HEK293T (cell line): ENCODE data around the gene RNF220.

Source experiments
- BHLHE40 ChIP-seq: fragments of 450-650 bp; IDR thresholded peaks from 2 replicates; pipeline ENCODE4 v1.6.1; 2016; ENCODE audit warnings: mild to moderate bottlenecking, moderate library complexity, borderline replicate concordance
- CTBP1 ChIP-seq: fragments of 450-650 bp; IDR thresholded peaks from 2 replicates; pipeline ENCODE4 v1.6.1; 2016; ENCODE audit warnings: borderline replicate concordance
- ELF4 ChIP-seq: fragments of 450-650 bp; IDR thresholded peaks from 2 replicates; pipeline ENCODE4 v1.6.1; 2017; ENCODE audit warnings: antibody characterized with exemption
- FOXA1 ChIP-seq: fragments of 450-650 bp; IDR thresholded peaks from 2 replicates; pipeline ENCODE4 v1.6.1; 2016; ENCODE audit warnings: mild to moderate bottlenecking
- FOXK2 ChIP-seq: fragments of 450-650 bp; IDR thresholded peaks from 2 replicates; pipeline ENCODE4 v1.6.1; 2016; ENCODE audit warnings: mild to moderate bottlenecking
- FOXM1 ChIP-seq: fragments of 450-650 bp; IDR thresholded peaks from 2 replicates; pipeline ENCODE4 v1.6.1; 2017; ENCODE audit warnings: mild to moderate bottlenecking, borderline replicate concordance
- HDGF ChIP-seq: fragments of 450-650 bp; IDR thresholded peaks from 2 replicates; pipeline ENCODE4 v1.6.1; 2017; ENCODE audit warnings: antibody characterized with exemption, borderline replicate concordance
- LEF1 ChIP-seq: fragments of 450-650 bp; IDR thresholded peaks from 2 replicates; pipeline ENCODE4 v1.6.1; 2017; ENCODE audit warnings: mild to moderate bottlenecking, borderline replicate concordance
- NFRKB ChIP-seq: fragments of 450-650 bp; IDR thresholded peaks from 2 replicates; pipeline ENCODE4 v1.6.1; 2016; ENCODE audit warnings: mild to moderate bottlenecking, moderate library complexity
- PKNOX1 ChIP-seq: fragments of 450-650 bp; IDR thresholded peaks from 2 replicates; pipeline ENCODE4 v1.6.1; 2016
- SP1 ChIP-seq: fragments of 450-650 bp; IDR thresholded peaks from 2 replicates; pipeline ENCODE4 v1.6.1; 2017
- SUZ12 ChIP-seq: fragments of 450-650 bp; IDR thresholded peaks from 2 replicates; pipeline ENCODE4 v1.6.1; 2016; ENCODE audit warnings: mild to moderate bottlenecking
- TARDBP ChIP-seq: fragments of 450-650 bp; IDR thresholded peaks from 2 replicates; pipeline ENCODE4 v1.6.1; 2016

- TF ChIP-seq BHLHE40 (no peak), FOXM1 (no peak), ELF4 (no peak), FOXK2 (no peak), FOXA1 (no peak), PKNOX1 (no peak), NFRKB (no peak), SUZ12 (no peak), TARDBP (no peak), SP1 (no peak), HDGF (no peak), LEF1 (no peak), CTBP1 (no peak)
These were observed 71.8 kb downstream of the RNF220 start for GRCh38 chr1:44476891-44477290.
